ENCODE results near the gene TDRD12.

- TF ChIP-seq CTCF (IDR thresholded peaks at IDR 0.05) (no peak), POLR2AphosphoS5 (IDR thresholded peaks at IDR 0.05) (no peak)
Measured at GRCh38 chr19:32708457-32708856, 11.1 kb upstream of the TDRD12 start.
